OCI-LY7 (cell line): Measurements from ENCODE around the gene CHSY3. TPM values are rescaled to one million over a fixed set of nuclear protein-coding genes. Genes with fewer than 3 reads are reported as not detected.

Experiments
- BruUV-seq: library from RNA; stranded (reverse); fragments of 400-500 nt; replicated peaks from 2 replicates; lab custom pipeline; 2021; lab: Mats Ljungman, UMichigan
- CTCF ChIA-PET: fragments of 300-600 bp; sonication (Branson Sonifier 250); formaldehyde crosslinking; loops from one replicate; lab custom pipeline; 2022; ENCODE audit warnings: antibody characterized with exemption; ENCODE audit not compliant: unreplicated experiment; lab: Charles Lee
- POLR2A ChIA-PET: fragments of 300-600 bp; sonication (Branson Sonifier 250); formaldehyde crosslinking; loops from one replicate; lab custom pipeline; 2022; ENCODE audit warnings: antibody characterized with exemption; lab: Charles Lee
- DNase-seq: peaks from one replicate; pipeline ENCODE4 v3.0.0-alpha.2; 2015; ENCODE audit warnings: low spot score
- H2AFZ ChIP-seq: fragments of 200-600 bp; sonication (generic), shearing (Covaris generic); 2 replicates; pipeline ENCODE4 v1.6.1; 2014; ENCODE audit warnings: mild to moderate bottlenecking, antibody characterized with exemption, low read length, moderate library complexity
- H3K27ac ChIP-seq: fragments of 200-600 bp; sonication (generic); 2 replicates; pipeline ENCODE4 v1.5.1; 2014; ENCODE audit warnings: mixed run types, low read depth, mild to moderate bottlenecking, moderate library complexity, low read length, inconsistent platforms; ENCODE audit not compliant: poor library complexity, severe bottlenecking
- H3K36me3 ChIP-seq: fragments of 200-600 bp; sonication (generic); 2 replicates; pipeline ENCODE4 v1.6.1; 2014; ENCODE audit warnings: mild to moderate bottlenecking, antibody characterized with exemption, low read length, moderate library complexity, mixed read lengths; ENCODE audit not compliant: insufficient read depth
- H3K4me1 ChIP-seq: fragments of 200-600 bp; sonication (generic); 2 replicates; pipeline ENCODE4 v1.5.1; 2014; ENCODE audit warnings: mild to moderate bottlenecking, low read length; ENCODE audit not compliant: insufficient read depth, poor library complexity, severe bottlenecking
- H3K4me2 ChIP-seq: fragments of 200-600 bp; sonication (generic); 2 replicates; pipeline ENCODE4 v1.6.1; 2014; ENCODE audit warnings: mild to moderate bottlenecking, low read length
- H3K4me3 ChIP-seq: fragments of 200-600 bp; sonication (generic); 2 replicates; pipeline ENCODE4 v1.5.1; 2014; ENCODE audit warnings: mild to moderate bottlenecking, low read depth, low read length; ENCODE audit not compliant: poor library complexity, severe bottlenecking
- H3K79me2 ChIP-seq: fragments of 200-600 bp; sonication (generic); 2 replicates; pipeline ENCODE4 v1.6.1; 2016; ENCODE audit warnings: low read depth, mild to moderate bottlenecking, low read length, moderate library complexity, mixed read lengths; ENCODE audit not compliant: insufficient read depth
- H3K9me2 ChIP-seq: fragments of 200-600 bp; sonication (generic); 2 replicates; pipeline ENCODE4 v1.6.1; 2016; ENCODE audit warnings: mild to moderate bottlenecking, low read length, mixed read lengths; ENCODE audit not compliant: insufficient read depth
- H3K9me3 ChIP-seq: fragments of 200-600 bp; sonication (generic); 2 replicates; pipeline ENCODE4 v1.6.1; 2014; ENCODE audit warnings: mild to moderate bottlenecking, mixed run types, low read length, mixed read lengths
- H4K20me1 ChIP-seq: fragments of 200-600 bp; sonication (generic); 2 replicates; pipeline ENCODE4 v1.6.1; 2014; ENCODE audit warnings: mild to moderate bottlenecking, antibody characterized with exemption, low read length, moderate library complexity, mixed read lengths; ENCODE audit not compliant: insufficient read depth
- CTCF ChIP-seq: fragments of 200-600 bp; sonication (generic); conservative IDR thresholded peaks from 2 replicates; pipeline ENCODE4 v1.5.1; 2014; ENCODE audit warnings: mild to moderate bottlenecking, antibody characterized with exemption, low read length, moderate library complexity, mixed read lengths
- EZH2phosphoT487 ChIP-seq: fragments of 200-600 bp; sonication (generic); IDR thresholded peaks from 2 replicates; pipeline ENCODE4 v1.6.1; 2018; ENCODE audit warnings: low read depth, borderline replicate concordance, mild to moderate bottlenecking, mixed run types, antibody characterized with exemption, low read length, moderate library complexity, mixed read lengths
- intact Hi-C: fragments of 100-400 bp; cut with micrococcal nuclease; formaldehyde crosslinking; loops from one replicate; pipeline ENCODE4 v1.10.0; 2022; ENCODE audit not compliant: unreplicated experiment
- total RNA-seq, 2 experiments: library from RNA; depleted of rRNA in 1 of 2; stranded (reverse); fragments of >200 nt in 1 of 2; shearing (Covaris generic) in 1 of 2; gene quantifications; 2 replicates each; pipeline ENCODE4 v1.2.3, GENCODE V29; 2014 to 2022

Gene CHSY3
- total RNA-seq, 2 experiments from 2014 or later = not detected

DNA sequence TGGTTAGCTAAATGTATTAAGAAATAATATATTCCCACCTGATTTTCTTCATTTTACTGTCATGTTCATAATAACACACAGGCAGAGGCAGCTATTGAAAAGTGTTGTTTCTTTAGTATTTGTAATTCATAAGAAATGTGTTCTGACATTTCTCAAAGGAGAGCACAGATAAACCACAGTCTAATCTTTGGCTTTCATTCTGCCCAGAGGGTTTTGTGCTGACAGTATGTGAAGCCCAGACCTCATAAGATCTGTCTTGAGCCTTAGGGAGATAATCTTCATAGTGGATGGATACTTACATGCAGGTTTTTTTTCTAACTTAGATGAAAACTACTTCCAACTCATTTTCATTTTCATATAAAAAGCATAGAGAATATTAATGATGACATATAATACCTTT lies 206.1 kb downstream of the CHSY3 start:
- Histone ChIP-seq H2AFZ (no peak overlapping the region), H3K27ac (no peak overlapping the region), H3K4me1 (no peaks in the 10 kb centered on the region), H3K9me2 (no peaks in the 10 kb centered on the region), H3K79me2 (no peaks in the 10 kb centered on the region), H3K4me2 (no peak overlapping the region), H3K4me3 (no peak overlapping the region), H4K20me1 (no peaks in the 10 kb centered on the region), H3K36me3 (no peaks in the 10 kb centered on the region), H3K9me3 (no peaks in the 10 kb centered on the region)
- no peak for DNase-seq
- intact Hi-C loops = no loop called here
- ChIA-PET POLR2A (interaction anchor here (0.6 to 1.4 kb wide), 3 partner anchors 11 to 390 kb away, joined by 3 to 4 read pairs (median 3); no protein-coding TSS in a partner anchor), CTCF (no interaction called here)
- TF ChIP-seq CTCF (no peak), EZH2phosphoT487 (no peak)
- BruUV-seq = no TSS peak

DNA sequence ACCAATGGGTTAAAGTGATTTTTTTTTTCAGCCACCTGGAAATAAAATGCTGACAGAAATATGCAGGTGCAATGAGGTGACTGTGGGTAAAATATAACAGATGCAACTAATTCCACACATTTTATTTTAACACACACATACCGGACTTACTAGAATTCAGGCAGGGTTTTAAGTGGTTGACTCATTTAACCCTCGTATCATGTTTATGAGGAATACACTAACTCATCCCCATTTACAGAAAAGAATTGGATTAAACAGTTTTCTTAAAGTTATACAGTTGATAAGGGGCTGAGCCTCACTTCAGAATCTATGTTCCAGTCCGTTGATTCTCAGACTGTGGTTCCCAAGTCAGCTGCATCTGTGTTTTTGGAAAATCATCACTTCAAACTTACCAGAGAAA lies 207.5 kb downstream of the CHSY3 start:
- intact Hi-C loops = no loop called here

More for the DNA sequence above, 207.5 kb downstream of the CHSY3 start:
- H3K9me3 ChIP-seq = no peaks in the 10 kb centered on the region
- H3K4me1 ChIP-seq = no peaks in the 10 kb centered on the region
- no peak overlapping the region for H3K27ac ChIP-seq
- ChIA-PET POLR2A (interaction anchor here (0.9 kb wide), 1 partner anchor 872 kb away, joined by 3 read pairs; no protein-coding TSS in a partner anchor), CTCF (no interaction called here)
- TF ChIP-seq CTCF (no peak), EZH2phosphoT487 (no peak)
- no peak overlapping the region for H3K4me3 ChIP-seq
- no peak overlapping the region for H2AFZ ChIP-seq
- H4K20me1 ChIP-seq = no peaks in the 10 kb centered on the region
- no peaks in the 10 kb centered on the region for H3K79me2 ChIP-seq
- BruUV-seq = no TSS peak
- H3K9me2 ChIP-seq = no peaks in the 10 kb centered on the region
- no peaks in the 10 kb centered on the region for H3K36me3 ChIP-seq
- no peak overlapping the region for H3K4me2 ChIP-seq
- no peak for DNase-seq
